ENCODE results near the gene ASB15. TPM values are rescaled to one million over a fixed set of nuclear protein-coding genes. Genes with fewer than 3 reads are reported as not detected.
"Not testable (repeated sequence)": the region's sequence is repeated elsewhere in the genome, so short reads cannot be mapped to it uniquely, and the experiment has no call there.

Gene ASB15
- total RNA-seq = 0.59 TPM

DNA sequence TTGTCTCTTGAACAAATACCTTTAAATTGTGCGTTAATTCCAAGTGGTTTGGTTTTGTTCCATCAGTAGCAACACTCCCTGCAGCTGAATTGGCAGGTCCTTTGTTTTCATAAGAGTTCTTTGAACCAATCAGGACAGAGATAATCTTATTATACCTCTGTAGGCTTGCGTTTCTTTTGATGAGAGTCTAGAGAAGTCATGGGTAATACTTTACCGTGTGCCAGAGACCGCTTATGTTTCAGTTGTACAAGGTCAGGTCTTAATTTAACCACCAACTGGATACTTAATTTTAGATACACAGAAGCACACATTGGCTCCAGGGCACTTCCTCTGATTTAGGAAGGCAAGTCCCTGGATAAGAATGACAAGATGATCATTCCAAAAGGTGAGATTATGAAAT, at the start of gene ASB15:
Gene ASB15 (plus strand): TSS at position 292 of the 400 bp plus-strand sequence. CDS start 12,682 bp downstream, outside the sequence.
- DNase-seq = no peak

DNA sequence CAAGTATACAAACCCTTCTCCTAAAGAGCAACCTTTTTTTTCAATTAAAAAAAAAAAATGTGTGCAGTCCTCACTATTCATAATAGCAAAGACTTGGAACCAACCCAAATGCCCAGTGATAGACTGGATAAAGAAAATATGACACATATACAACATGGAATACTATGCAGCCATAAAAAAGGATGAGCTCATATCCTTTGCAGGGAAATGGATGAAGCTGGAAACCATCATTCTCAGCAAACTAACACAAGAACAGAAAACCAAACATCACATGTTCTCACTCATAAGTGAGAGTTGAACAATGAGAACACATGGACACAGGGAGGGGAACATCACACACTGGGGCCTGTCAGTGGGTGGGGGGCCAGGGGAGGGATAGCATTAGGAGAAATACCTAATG, 49.5 kb upstream of the ASB15 start:
- DNase-seq = not testable (repeated sequence)

DNA sequence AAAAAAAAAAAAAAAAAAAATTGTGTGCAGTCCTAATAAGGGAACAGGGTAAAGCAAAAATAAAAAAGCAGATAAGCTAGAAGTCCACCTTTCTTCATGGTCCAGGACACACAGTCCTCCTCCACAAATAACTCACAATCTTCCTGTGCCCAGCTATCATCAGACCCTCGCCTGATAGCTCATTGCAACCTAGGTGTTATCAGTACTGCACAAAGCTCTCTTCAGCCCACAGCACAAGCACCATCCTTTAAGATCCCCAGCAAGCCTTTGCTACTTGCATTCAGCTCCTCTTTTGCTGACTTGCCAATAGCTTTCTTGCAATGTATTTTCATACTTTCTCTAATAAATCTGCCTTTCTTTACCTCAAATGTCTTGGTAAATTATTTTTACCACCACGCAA, 49.0 kb upstream of the ASB15 start:
- no peak for DNase-seq

DNA sequence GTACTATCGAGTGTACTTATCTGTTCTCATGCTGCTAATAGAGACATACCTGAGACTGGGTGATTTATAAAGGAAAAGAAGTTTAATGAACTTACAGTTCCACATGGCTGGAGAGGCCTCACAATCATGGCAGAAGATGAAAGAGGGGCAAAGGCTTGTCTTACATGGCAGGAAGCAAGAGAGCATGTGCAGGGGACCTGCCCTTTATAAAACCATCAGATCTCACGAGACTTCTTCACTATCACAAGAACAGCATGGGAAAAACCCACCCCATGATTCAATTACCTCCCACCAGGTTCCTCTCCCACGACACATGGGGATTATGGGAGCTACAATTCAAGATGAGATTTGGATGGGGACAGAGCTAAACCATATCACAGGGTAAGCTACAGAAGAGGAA, 48.5 kb upstream of the ASB15 start:
- no peak for DNase-seq

DNA sequence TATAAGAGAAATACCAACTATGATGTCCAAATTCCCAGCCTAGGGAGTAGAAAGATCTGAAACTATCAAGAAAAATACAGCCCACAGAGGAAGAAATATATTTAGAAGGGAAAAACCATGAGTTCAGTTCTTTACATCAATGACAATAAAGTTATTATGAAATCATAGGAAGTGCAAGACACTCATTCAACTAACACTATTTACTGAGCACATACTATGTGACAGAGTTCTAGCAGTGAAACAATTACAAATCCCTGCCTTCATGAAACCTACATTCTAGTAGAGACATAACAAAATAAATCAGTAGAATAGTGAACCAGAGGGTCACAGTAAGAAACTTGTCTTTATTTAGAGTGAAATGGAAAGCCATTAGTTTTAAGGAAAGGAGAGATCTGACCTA, 46.1 kb upstream of the ASB15 start:
- DNase-seq = no peak

DNA sequence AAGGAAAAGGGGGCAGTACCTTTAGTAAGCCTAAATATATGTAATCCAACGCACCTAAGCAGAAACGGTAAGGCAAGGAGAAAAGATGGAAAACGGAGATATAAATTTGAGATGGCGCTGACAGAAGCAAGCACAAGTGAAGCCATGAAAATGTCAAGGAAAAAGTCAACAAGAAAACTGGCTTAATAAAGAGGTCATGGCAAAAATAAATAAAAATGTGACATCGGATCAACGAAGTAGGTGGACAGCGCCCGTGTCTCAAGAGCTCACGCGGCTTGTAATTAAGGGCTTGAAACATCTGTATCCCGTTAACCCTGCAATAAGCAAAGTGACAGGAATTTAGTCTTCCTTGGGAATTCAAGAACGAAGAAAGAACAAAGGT, 44.6 kb upstream of the ASB15 start:
- peak; percentile 20 for DNase-seq

DNA sequence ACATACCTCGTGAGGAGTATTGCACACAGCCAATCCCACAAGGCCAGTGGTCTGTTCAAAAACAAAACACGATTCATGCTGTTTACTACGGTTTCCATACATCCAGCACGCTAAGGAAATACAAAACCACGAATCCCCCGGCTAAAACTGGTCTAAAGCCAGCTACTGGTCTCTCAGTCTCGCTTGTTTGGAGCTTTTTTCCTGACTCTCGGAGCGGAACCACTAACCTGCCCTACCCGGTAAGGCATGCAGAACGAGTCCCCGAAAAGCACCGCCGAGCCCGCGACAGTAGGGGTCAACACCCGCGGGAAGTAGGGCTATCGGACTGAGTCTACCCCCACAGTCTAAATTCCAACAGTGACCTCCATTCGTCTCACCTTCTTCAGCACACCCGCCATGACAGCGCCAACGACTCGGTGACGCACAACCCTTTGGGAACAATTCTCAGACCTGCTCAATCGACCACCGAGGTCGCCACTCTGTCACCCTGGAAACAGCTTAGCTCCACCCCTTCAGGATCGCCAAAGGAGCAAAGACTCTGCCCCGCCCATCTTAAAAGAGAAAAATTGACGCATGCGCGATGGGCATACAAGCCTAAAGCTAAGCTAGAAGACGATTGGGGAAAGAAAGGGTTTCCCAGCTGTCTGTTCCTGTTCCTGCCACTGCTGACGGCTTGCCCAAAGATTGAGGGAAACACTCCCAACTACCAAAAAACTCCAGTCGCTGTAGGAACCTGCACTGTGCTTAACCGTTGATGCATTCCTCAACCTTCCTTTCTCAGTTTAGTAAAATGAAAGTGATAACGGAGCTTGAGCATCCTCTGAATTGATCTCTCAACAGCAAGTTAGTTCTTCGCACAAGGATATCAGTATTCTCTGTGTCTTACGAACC, 44.0 kb upstream of the ASB15 start, which contains the start of gene NDUFA5:
Gene NDUFA5 (minus strand): TSS at position 421 of the 891 bp plus-strand sequence. CDS start 23 bp downstream, at position 398.
- DNase-seq = peak; percentile 99

DNA sequence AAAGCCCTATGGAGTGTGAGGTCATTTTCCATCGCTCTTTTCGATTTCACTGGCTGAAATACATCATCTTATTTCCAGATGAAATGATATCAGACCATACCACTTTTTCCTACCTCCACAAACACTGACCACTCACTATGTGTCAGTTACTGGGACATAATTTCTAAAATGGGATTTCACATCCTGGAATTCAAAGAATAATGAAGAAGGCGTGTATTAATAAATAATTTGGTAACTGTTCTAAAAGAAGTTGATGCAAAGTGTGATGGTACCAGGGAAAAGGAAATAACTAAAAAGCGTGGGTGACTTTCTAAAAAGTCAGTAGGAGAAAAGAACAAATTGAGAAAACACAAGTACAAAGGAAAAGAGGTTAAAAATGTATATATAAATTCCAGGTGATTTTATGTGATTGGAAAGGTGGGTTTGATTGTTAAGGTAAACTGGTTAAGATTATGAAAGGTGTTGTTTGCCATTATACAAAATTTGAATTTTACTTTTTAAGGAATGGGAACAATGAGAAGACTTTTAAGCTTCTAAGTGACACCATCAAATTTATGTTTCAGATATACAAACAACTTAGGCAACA, 43.2 kb upstream of the ASB15 start:
- DNase-seq = no peak

DNA sequence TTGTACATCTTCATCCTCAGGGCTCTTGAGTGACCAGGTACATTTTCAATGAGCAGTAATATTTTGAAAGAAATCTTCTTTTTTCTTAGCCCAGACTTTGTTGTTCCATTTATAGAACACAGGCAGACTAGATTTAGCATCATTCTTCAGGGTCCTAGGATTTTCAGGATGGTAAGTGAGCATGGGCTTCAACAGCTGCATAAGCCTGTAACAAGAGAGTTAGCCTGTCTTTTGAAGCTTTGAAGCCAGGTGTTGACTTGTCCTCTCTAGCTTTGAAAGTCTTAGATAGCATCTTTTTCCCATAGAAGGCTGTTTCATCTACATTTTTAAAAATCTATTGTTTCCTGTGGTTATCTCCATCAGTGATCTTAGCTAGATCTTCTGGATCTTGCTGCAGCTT, 39.5 kb upstream of the ASB15 start:
- no peak for DNase-seq

DNA sequence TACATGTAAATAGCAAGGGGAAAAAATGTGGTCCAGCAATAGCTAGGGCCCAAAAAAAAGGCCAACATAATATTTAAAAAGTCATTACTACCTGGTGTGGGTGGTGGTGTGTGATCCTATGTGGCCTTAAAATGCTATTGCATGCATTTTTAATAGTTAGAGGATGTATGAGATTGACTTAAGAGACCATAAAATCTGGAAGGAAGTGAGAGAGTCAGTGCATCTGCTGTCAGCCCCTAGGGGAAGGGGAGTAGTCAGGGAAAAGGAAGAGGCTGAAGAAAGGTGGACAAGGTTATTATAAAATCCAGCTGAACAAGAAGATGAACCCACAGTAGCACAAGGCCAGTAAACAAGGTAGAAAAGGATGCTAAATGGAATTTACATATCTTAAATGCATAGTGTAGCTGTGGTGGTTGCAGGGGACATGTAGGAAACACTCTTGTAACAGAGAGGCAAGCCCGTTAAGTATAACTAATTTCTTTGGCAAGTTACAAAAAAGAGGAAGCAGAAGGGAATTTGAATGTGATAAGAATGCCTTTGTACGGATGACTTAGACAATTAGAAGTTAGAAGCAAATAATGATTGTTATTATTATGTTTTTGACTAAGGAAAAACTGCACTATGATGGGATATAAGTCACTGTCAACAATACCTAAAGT, 32.1 kb upstream of the ASB15 start:
- DNase-seq = no peak

DNA sequence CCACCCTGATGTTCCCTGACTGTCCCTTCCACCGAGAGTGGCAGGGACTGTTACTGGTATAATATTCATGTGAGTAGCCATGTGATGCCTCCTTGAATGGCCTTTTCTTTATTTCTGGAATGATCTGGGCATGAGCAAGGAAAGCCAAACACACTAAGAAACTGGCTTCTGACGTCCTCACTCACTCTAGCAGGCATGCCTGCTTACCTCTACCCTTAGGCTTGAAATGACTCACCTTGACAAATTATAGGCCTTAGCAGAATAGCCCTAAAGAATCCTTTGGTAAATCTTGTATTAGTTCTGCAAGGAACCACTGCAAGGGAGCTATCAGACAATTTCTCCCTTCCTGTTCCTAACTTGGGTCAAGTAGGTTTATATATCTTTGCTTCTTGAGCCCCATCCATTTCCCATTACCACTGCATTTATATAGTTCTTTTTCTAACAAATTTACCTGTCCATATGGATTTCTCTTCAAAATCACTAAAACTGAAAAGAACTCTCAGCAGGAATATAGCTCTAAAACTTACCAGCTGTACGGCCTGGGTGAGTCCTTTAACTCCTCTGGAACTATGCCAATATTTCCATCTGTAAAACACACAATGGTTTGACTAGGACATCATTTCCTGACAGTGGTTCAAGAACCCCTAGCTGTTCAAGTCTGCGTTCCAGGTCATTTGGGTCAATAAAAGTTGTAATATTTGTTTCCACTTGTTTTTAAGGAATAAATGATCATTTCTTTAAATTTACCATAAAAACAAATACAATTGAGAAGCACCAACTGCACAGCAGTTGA, 31.0 kb upstream of the ASB15 start:
- DNase-seq = no peak

DNA sequence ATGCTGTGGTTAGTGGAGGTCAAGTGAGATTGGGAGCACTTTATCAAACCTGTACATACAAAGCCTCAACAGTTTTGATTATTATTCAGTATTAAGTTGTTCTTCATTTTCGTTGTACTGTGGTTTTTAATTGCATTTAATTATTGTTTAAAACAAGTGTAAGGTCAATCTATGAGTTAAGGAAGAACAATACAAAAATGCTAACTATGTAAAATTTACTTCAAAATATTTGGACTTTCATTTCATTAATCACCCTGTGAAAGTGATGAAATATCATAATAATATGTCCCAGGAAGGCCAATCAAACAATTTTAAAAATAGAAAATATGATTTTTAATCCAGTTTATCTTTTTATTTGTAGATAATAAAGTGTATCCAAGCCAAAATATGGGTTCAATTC, 30.4 kb upstream of the ASB15 start:
- DNase-seq = no peak

DNA sequence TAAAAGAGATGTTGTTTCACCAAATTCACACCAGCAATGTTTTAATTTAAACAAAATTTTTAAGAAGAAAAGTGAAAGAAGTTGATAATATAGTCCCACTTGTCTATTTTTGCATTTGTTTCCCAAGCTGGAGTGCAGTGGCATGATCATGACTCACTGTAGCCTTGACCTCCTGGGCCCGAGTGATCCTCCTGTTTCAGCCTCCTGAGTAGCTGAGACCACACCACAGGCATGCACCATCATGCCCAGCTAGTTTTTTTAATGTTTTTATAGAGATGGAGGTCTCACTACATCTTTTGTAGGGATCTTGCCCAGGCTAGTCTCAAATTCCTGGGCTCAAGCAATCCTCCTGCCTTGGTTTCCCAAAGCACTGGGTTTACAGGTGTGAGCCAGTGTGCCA, 29.9 kb upstream of the ASB15 start:
- no peak for DNase-seq

DNA sequence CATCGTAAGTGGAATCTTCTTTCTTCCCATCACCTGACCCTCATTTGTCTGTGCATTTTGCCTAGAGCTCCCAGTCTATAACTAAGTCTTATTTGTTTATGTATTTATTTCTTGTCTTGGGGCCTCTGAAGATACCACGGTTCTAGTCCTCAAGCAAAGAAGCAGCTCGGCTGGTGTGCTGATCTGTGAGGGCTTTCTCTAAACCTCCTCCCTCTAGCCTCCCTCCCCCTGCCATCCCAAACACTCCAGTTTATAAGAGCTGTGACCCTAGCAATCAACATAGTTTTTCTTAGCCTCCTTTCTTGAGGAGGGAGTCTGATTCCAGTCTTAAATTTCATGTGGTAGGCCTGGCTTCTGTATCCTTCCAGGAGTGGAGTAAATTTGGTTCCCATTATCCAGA, 28.3 kb upstream of the ASB15 start:
- DNase-seq = no peak

DNA sequence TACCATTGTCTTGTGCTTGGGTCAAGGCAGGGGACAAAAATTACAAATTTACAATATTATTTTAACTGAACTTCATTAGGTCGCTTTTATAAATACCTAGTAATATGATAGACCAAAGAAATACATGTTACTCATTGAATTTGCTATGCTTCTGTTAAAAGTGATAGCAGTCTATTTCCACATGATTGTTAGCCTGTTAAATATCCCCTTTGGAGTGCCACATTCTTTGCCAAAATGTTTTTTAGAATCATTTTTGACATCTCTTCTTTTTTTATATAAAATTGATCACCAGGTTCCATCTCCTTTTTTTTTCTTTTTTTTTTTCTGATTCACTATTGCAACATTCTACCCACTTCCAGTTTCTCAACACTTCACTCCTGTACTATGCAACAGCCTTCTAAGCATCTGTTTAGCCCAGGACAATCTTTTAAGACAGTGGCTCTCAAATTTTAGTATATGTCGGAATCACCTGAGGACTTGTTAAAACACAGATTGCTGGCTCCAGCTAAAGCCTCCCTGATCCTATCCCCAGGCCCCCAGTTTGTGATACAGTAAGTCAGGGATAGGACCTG, 27.6 kb upstream of the ASB15 start:
- no peak for DNase-seq

DNA sequence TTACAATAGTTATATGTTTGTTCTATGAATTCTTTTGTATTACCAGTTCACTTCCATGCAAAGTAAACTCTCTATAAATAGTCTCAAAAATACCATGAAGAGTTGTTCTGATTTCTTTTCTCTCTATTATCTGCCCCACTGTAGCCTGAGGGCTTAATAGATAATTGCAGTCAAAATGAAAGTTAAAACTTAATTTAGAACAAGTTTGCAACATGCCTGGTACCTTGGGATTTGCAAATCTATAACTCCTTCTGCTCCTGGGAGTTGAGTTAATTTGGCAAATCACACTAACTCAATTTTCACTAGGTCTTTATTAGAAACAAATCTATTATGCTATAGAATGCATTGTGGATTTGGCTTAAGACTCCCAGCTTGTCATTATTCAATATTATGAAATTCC, 22.2 kb upstream of the ASB15 start:
- DNase-seq = no peak

DNA sequence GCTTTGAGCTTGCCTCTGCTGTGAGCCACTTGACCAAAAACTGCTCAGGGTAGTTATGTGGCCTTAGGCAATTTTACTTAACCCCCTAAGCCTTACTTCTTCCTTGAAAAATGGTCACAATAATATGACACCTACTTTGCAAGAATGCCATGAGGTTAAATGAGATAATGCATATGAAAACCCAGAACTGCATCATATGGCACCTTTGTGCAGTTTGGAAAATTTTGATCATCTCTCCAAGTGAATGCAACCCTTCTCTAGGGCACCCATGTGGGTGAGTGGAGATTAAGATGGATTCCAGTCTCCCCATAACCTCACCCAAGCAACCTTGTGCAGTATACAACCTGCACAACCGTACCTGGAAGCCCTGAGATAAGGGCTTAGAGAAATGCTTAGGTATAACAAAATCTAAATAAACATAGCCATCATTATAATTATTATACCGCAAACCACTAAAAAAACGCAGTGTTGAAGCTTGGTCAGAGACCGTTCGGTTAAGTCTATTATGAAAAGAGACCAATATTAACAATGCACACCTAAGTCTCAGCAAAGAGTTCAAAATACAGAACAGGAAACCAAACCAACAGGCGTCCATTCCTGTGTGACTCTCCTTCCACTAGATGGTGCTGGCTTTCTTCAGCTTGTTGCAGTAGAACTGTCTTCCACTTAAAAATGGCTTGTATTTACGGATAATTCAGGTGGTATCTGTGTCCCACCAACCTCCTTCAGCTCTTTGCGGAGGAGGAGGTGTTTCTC, 21.0 kb upstream of the ASB15 start:
- DNase-seq = no peak

DNA sequence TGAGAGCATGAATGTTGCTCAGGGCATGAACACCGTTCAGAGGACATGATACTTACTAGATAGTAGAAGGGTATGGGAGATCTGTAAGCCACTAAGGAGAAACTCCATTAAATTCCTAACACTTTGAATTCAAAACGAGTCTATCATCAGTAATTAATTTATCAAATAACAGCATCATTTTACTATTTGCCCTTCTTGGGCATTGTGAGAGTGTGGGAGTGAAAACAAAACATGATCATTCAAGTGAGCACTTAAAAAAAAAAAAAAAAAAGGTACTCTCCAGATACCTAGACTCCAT, 20.5 kb upstream of the ASB15 start:
- DNase-seq = no peak

DNA sequence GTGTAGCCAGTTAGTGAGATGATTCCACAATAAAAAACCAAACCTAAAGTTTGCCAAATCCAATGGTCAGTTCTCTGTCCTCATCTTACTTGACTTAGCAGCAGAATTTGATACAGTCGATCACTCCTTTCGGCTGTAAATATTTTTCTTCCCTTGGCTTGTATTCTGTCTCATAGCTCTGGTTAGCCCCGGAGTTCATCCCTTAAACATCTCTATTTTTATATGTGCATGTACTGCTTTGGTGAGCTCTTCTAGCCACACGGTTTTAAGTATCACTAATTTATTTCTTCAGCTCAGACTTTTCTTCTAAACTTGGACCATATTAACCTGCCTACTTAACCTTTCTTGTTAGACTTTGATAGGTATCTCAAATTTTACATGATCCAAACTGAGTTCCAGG, 17.8 kb upstream of the ASB15 start:
- DNase-seq = no peak

DNA sequence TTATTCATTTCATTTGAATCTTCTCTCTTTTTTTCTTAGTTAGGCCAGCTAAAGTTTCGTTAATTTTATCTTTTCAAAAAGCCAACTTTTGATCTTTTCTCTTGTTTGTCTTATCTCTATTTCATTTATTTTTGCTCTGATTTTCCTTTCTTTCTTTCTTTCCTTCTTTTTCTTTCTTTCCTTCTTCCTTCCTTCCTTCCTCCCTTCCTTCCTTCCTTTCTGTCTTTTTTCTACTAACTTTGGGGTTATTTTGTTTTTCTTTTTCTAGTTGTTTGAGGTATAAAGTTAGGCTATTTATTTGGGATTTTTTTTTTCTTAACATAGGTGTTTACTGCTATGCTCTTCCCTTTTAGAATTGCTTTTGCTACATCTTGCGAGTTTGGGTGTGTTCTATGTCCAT, 13.2 kb upstream of the ASB15 start:
- DNase-seq = no peak

DNA sequence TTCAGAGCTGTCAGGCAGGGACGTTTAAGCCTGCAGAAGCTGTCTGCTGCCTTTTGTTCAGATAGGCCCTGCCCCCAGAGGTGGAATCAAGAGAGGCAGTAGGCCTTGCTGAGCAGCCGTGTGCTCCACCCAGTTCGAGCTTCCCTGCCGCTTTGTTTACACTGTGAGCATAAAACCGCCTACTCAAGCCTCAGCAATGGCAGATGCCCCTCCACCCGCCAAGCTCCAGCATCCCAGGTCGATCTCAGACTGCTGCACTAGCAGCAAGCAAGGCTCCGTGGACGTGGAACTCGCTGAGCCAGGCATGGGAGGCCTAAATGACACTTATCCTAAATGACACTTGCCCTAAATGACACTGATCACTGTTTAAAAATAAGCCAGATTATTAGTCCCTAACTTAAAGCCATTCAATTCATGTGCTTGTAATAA, 6.8 kb upstream of the ASB15 start:
- DNase-seq = no peak

DNA sequence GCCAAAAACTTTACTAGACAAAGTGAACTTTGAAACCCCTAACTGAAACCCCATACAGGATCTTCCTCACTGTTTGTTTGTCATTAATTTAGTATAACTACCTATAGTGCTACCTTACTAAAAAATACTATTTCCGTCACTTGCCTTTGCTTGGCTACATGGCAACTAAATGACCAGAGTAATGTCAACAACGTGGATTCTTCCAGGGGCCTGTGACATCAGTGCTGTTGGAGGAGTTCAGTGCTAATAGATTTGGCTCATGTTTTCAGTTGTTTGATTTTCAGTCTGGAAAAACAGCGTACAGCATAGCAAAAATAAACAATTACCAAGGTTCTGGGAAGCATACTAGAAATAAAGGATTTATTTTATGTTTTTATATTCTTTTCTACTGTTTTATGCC, 3.0 kb upstream of the ASB15 start:
- no peak for DNase-seq
